Measurements from ENCODE around the gene HOXA10. TPM values are rescaled to one million over a fixed set of nuclear protein-coding genes. Genes with fewer than 3 reads are reported as not detected.

HOXA10 gene
- polyA plus RNA-seq, 2 donors, result 0.09 to 0.16 TPM

DNA sequence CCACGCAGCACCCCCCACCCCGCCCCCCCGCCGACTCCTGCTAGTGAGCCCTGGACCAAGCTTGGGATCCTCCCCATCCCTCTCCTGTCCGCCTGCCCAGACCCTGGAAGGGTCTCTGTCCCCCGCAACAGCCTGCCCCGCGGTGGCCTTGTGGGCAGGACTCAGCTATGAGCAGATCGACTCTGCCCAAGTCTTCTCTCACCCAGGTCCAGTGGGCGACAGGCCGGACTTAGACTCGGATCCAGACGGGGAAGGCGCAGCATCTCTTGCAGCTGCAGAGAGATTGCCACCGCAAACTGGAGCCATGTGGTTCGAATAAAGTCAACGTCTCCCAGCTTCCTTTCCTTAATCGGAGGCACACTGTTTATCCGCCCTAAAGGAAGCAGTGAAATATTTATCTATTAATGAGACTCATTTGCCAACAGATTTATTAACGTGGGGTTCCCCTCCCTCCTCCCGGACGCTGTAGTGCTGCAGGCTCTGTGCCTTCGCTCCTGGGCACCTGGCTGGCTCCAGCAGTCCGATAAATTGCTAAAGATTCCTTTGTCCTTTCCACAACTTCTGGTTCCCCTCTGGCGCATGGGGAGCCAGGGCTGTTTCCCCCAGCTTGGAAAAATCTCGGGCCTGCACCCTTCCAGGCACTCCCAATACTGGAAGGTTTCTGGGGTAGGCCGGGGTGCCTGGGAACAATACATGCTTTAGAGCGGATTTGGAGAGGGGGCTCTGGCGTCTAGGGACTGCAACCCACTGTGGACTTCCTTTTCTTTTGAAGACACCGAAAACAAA lies 17.0 kb downstream of the HOXA10 start:
- no peak overlapping the region for H3K4me3 ChIP-seq (ENCODE audit: low read depth in 1 of 2, low read length in 2 of 2)
- H3K27ac ChIP-seq (ENCODE audit: low read depth in 2 of 2, low read length in 1 of 2), result no peak overlapping the region
- H3K36me3 ChIP-seq (ENCODE audit: control insufficient read depth in 2 of 2, insufficient read depth in 2 of 2, low read length in 1 of 2), result no peaks in the 10 kb centered on the region
- 21 to 29% methylated on average over 29 to 30 of the region's 30 CpGs for WGBS, 2 donors
- H3K4me1 ChIP-seq (ENCODE audit: control insufficient read depth in 2 of 2, insufficient read depth in 2 of 2, low read length in 1 of 2), result peaks cover 8 to 9% of the 10 kb centered on the region in 2 donors
- peaks cover 0 to 5% of the 10 kb centered on the region in 2 donors for H3K9me3 ChIP-seq (ENCODE audit: control insufficient read depth in 2 of 2, insufficient read depth in 1 of 2, low read depth in 1 of 2, low read length in 1 of 2)
- peaks cover 4 to 45% of the 10 kb centered on the region in 2 donors for H3K27me3 ChIP-seq (ENCODE audit: control insufficient read depth in 1 of 2, insufficient read depth in 2 of 2, low read length in 2 of 2)

DNA sequence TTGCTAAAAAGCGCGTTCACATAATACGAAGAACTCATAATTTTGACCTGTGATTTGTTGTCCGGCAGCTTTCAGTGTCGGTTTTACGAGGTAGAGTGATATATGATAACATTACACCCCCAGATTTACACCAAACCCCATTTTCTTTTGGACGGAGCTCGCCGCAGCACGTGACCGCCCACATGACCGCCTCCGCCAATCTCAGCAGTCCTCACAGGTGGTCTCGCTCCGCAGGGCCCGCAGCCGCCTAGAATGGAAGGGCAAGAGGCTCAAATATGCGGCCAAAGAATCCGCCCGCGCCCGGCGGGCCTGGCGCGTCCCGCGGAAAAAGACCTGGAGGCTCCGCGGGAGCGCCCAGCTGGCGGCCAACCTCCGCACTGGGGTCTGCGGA lies 17.6 kb downstream of the HOXA10 start, which contains the start of gene HOXA7:
TSS of gene HOXA7 (minus strand) at position 168 of the 391 bp plus-strand sequence. CDS start at position 38, 130 bp downstream.
- WGBS, 2 donors, result 3 to 6% methylated on average over 32 to 33 of the region's 33 CpGs
- Histone ChIP-seq H3K27ac (ENCODE audit: low read depth in 2 of 2, low read length in 1 of 2) (peak within 1 kb of the TSS in 1 of 2 donors; percentile 14), H3K27me3 (ENCODE audit: control insufficient read depth in 1 of 2, insufficient read depth in 2 of 2, low read length in 2 of 2) (peaks cover 4 to 43% of the 10 kb centered on the region in 2 donors), H3K4me3 (ENCODE audit: low read depth in 1 of 2, low read length in 2 of 2) (peak within 1 kb of the TSS; percentile 49 to 53), H3K36me3 (ENCODE audit: control insufficient read depth in 2 of 2, insufficient read depth in 2 of 2, low read length in 1 of 2) (no peaks in the 10 kb centered on the region), H3K9me3 (ENCODE audit: control insufficient read depth in 2 of 2, insufficient read depth in 1 of 2, low read depth in 1 of 2, low read length in 1 of 2) (peaks cover 0 to 5% of the 10 kb centered on the region in 2 donors), H3K4me1 (ENCODE audit: control insufficient read depth in 2 of 2, insufficient read depth in 2 of 2, low read length in 1 of 2) (peaks cover 8 to 12% of the 10 kb centered on the region in 2 donors)

DNA sequence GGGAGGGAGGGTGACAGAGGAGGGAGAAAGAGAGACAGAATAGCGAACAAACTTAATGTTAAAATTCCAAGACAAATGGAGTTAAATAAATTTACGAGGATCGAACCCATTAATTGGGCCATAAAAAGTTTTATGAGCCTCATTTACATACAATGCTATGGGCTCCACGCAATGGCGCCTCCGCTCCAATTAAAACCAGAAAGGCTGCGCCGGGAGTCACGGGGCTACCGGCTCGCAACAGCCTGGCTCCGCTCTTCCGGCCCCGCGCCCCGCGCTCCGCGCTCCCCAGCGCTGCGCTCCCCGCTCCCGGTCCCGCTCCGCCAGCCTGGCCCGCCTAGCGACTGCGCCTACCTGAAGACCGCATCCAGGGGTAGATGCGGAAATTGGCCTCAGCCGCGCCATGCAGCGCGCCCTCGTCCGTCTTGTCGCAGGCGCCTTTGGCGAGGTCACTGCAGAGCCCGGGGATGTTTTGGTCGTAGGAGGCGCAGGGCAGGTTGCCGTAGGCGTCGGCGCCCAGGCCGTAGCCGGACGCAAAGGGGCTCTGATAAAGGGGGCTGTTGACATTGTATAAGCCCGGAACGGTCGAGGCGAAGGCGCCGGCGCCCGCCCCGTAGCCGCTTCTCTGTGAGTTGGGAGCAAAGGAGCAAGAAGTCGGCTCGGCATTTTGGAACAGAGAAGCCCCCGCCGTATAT lies 18.2 kb downstream of the HOXA10 start:
- peak overlapping the region; percentile 49 to 53 for H3K4me3 ChIP-seq (ENCODE audit: low read depth in 1 of 2, low read length in 2 of 2)
- peaks cover 0 to 5% of the 10 kb centered on the region in 2 donors for H3K9me3 ChIP-seq (ENCODE audit: control insufficient read depth in 2 of 2, insufficient read depth in 1 of 2, low read depth in 1 of 2, low read length in 1 of 2)
- WGBS, 2 donors, result 4 to 7% methylated on average over 58 to 63 of the region's 63 CpGs
- peaks cover 4 to 41% of the 10 kb centered on the region in 2 donors for H3K27me3 ChIP-seq (ENCODE audit: control insufficient read depth in 1 of 2, insufficient read depth in 2 of 2, low read length in 2 of 2)
- H3K27ac ChIP-seq (ENCODE audit: low read depth in 2 of 2, low read length in 1 of 2), result peak overlapping the region in 1 of 2 donors; percentile 14
- H3K36me3 ChIP-seq (ENCODE audit: control insufficient read depth in 2 of 2, insufficient read depth in 2 of 2, low read length in 1 of 2), result no peaks in the 10 kb centered on the region
- H3K4me1 ChIP-seq (ENCODE audit: control insufficient read depth in 2 of 2, insufficient read depth in 2 of 2, low read length in 1 of 2), result peaks cover 8 to 15% of the 10 kb centered on the region in 2 donors

DNA sequence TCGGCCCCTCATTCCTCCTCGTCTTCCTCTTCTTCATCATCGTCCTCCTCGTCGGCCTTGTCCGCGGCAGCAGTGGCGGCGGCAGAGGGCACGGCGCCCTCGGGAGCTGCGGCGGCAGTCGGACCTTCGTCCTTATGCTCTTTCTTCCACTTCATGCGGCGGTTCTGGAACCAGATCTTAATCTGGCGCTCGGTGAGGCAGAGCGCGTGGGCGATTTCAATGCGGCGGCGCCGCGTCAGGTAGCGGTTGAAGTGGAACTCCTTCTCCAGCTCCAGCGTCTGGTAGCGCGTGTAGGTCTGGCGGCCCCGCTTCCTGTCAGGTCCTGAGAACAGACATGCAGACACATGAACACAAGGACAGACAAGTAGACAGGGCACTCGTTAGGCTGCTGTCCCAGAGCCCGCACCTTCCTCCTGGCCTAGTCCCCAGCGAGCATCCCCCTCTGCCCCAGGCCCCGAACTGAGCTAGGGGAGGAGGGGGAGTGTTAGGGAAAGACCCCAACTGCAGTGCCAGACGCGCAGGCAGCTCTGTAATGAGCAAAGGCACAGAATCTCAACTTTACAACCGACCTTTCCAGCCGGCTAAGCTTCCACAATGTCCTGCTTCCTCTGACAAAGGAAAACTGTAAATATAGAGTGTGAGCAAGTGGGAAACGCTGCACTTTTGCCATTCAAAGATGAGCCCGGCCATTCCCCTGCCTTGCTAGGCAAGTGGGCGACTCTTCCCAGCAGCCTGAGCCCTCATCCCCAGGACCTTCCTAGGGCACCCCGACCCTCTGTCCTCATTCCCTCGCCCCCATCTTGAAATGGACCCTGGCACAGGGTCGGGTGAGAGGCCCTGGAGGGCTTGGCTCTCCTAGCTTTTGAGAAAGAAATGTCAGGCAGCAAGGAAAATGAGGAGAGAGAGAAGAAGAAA lies 19.0 kb downstream of the HOXA10 start:
- H3K27me3 ChIP-seq (ENCODE audit: control insufficient read depth in 1 of 2, insufficient read depth in 2 of 2, low read length in 2 of 2), result peaks cover 4 to 41% of the 10 kb centered on the region in 2 donors
- 8 to 15% methylated on average over 48 of the region's 48 CpGs for WGBS, 2 donors
- no peaks in the 10 kb centered on the region for H3K36me3 ChIP-seq (ENCODE audit: control insufficient read depth in 2 of 2, insufficient read depth in 2 of 2, low read length in 1 of 2)
- peak overlapping the region; percentile 18 to 49 for H3K4me3 ChIP-seq (ENCODE audit: low read depth in 1 of 2, low read length in 2 of 2)
- no peak overlapping the region for H3K27ac ChIP-seq (ENCODE audit: low read depth in 2 of 2, low read length in 1 of 2)
- peaks cover 4 to 18% of the 10 kb centered on the region in 2 donors for H3K4me1 ChIP-seq (ENCODE audit: control insufficient read depth in 2 of 2, insufficient read depth in 2 of 2, low read length in 1 of 2)
- H3K9me3 ChIP-seq (ENCODE audit: control insufficient read depth in 2 of 2, insufficient read depth in 1 of 2, low read depth in 1 of 2, low read length in 1 of 2), result peaks cover 0 to 5% of the 10 kb centered on the region in 2 donors

DNA sequence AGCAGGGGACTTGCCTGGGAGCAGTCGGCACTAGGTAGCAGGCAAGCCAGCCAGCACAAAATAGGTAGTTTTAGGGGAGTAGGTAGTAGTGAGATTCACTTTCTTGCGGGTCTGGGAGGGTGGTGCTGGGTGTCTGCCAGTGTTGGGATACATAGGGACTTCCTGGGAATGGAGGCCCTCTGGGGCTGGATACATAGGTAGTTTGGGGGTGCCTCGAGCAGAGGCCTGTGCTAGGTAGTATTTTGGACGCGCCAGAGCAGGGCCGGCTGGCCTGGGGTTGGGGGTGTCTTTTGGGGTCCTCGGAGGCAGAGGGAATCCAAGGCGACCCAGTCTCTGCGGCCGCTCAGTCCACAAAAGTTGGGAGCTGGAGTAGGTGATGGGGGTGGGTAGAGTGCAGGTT lies 19.8 kb downstream of the HOXA10 start:
- WGBS, 2 donors, result 40 to 64% methylated on average over 10 of the region's 10 CpGs
- no peak overlapping the region for H3K27ac ChIP-seq (ENCODE audit: low read depth in 2 of 2, low read length in 1 of 2)

DNA sequence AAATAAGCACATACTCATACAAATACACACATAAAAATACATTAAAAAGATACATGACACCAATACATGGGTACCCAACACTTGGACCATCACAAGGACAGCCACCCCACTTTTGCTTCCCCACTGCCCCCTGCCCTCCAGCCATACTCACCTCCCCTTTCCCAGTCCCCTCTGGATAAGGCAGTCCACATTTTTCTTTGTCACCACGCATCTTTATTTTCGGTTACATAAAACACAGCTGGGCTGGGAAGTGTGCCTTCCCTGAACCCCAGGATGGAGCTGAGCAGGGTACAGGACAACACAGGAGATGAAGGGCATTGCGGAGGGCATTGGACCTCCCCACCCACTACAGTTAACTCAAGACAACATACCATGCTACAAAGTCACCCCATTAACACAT lies 20.6 kb downstream of the HOXA10 start:
- Histone ChIP-seq H3K4me1 (ENCODE audit: control insufficient read depth in 2 of 2, insufficient read depth in 2 of 2, low read length in 1 of 2) (peaks cover 4 to 19% of the 10 kb centered on the region in 2 donors), H3K27me3 (ENCODE audit: control insufficient read depth in 1 of 2, insufficient read depth in 2 of 2, low read length in 2 of 2) (peaks cover 0 to 38% of the 10 kb centered on the region in 2 donors), H3K27ac (ENCODE audit: low read depth in 2 of 2, low read length in 1 of 2) (no peak overlapping the region), H3K9me3 (ENCODE audit: control insufficient read depth in 2 of 2, insufficient read depth in 1 of 2, low read depth in 1 of 2, low read length in 1 of 2) (peaks cover 0 to 1% of the 10 kb centered on the region in 2 donors), H3K4me3 (ENCODE audit: low read depth in 1 of 2, low read length in 2 of 2) (no peak overlapping the region), H3K36me3 (ENCODE audit: control insufficient read depth in 2 of 2, insufficient read depth in 2 of 2, low read length in 1 of 2) (no peaks in the 10 kb centered on the region)
- WGBS, 2 donors, result 72 to 73% methylated on average over 3 of the region's 3 CpGs

More for the DNA sequence above, 19.8 kb downstream of the HOXA10 start:
- peaks cover 4 to 41% of the 10 kb centered on the region in 2 donors for H3K27me3 ChIP-seq (ENCODE audit: control insufficient read depth in 1 of 2, insufficient read depth in 2 of 2, low read length in 2 of 2)
- H3K4me3 ChIP-seq (ENCODE audit: low read depth in 1 of 2, low read length in 2 of 2), result no peak overlapping the region
- H3K4me1 ChIP-seq (ENCODE audit: control insufficient read depth in 2 of 2, insufficient read depth in 2 of 2, low read length in 1 of 2), result peaks cover 4 to 18% of the 10 kb centered on the region in 2 donors
- no peaks in the 10 kb centered on the region for H3K36me3 ChIP-seq (ENCODE audit: control insufficient read depth in 2 of 2, insufficient read depth in 2 of 2, low read length in 1 of 2)
- H3K9me3 ChIP-seq (ENCODE audit: control insufficient read depth in 2 of 2, insufficient read depth in 1 of 2, low read depth in 1 of 2, low read length in 1 of 2), result peaks cover 0 to 3% of the 10 kb centered on the region in 2 donors

DNA sequence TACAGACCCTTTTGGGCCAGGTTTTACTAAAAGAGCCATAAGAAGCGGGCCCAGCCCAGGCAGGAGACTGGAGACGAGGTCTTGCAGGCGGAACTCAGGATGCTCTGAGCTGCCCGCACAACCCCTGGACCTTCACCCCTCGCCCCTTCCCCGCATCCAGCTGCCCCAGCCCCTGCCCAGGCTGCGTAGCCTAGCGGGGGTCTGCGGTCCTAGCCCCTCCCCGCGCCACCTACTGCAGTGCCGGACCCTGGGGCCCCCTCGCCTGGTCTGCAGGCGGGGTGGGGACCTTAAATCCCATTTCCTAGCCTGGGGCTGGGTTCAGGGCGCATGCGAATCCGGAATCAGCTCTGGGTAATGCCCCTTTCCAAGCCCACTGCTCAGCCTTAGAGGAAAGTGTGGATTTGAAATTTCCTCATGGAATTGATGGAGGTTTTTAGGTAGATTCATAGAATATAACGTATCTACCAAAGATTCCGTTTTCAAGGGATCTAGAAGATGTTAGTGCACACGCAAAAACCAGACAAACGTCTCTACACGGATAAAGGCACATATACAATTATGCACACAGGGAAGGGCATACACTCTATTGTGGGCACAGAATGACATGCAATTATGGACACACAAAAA lies 21.2 kb downstream of the HOXA10 start:
- H3K27me3 ChIP-seq (ENCODE audit: control insufficient read depth in 1 of 2, insufficient read depth in 2 of 2, low read length in 2 of 2), result peaks cover 0 to 37% of the 10 kb centered on the region in 2 donors
- no peak overlapping the region for H3K27ac ChIP-seq (ENCODE audit: low read depth in 2 of 2, low read length in 1 of 2)
- WGBS, 2 donors, result 33 to 46% methylated on average over 19 to 22 of the region's 22 CpGs
- H3K4me1 ChIP-seq (ENCODE audit: control insufficient read depth in 2 of 2, insufficient read depth in 2 of 2, low read length in 1 of 2), result peaks cover 4 to 24% of the 10 kb centered on the region in 2 donors
- H3K4me3 ChIP-seq (ENCODE audit: low read depth in 1 of 2, low read length in 2 of 2), result peak overlapping the region in 1 of 2 donors; percentile 32
- no peaks in the 10 kb centered on the region for H3K9me3 ChIP-seq (ENCODE audit: control insufficient read depth in 2 of 2, insufficient read depth in 1 of 2, low read depth in 1 of 2, low read length in 1 of 2)
- no peaks in the 10 kb centered on the region for H3K36me3 ChIP-seq (ENCODE audit: control insufficient read depth in 2 of 2, insufficient read depth in 2 of 2, low read length in 1 of 2)

DNA sequence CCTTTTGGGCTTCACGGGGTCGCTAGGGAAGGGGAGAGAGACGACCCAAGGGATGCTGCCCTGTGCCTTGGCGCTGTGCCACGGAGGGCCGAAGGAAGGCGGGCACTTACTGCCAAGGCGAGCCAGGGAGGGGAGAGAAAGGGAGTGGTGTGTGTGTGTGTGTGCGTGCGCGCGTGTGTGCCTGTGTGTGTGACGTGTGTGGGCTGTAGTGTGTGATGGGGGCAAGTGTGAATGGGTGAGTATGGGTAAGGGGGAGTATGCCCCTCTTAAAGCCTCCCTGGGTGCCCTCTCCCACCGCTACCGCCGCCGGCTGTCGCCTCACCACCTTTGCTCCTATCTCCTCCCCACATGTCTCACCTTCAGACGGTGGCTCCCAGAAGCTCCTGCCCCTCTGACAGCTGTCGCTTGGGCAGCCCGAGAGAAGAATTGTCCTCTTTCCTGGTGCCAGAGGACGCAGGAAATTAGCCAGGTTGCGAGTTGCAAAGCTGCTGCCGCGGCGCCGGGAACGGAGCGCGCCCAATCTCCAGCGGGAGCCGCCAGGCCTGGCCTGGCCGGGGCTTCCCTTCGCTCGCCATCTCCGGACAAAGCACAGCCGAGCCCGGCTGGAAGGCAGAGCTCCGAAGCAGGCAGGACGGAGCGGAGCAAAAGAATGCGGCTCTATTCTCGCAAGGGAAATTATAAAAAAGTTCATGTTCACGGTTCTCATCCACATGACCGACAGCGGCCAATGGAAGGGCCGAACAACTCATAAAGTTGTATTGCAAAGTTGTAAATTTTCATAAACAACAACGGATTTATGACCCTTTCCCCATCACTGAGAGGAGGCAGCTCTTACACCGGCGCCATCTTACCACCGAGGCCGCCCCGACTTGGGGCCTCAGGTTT lies 21.9 kb downstream of the HOXA10 start, which contains the start of gene HOXA3:
TSS of gene HOXA3 (minus strand) at position 653 of the 885 bp plus-strand sequence. CDS start 41,943 bp downstream, outside the sequence.
- Histone ChIP-seq H3K9me3 (ENCODE audit: control insufficient read depth in 2 of 2, insufficient read depth in 1 of 2, low read depth in 1 of 2, low read length in 1 of 2) (no peaks in the 10 kb centered on the region), H3K4me3 (ENCODE audit: low read depth in 1 of 2, low read length in 2 of 2) (peak within 1 kb of the TSS; percentile 32 to 38), H3K27me3 (ENCODE audit: control insufficient read depth in 1 of 2, insufficient read depth in 2 of 2, low read length in 2 of 2) (peaks cover 0 to 32% of the 10 kb centered on the region in 2 donors), H3K4me1 (ENCODE audit: control insufficient read depth in 2 of 2, insufficient read depth in 2 of 2, low read length in 1 of 2) (peaks cover 4 to 24% of the 10 kb centered on the region in 2 donors), H3K36me3 (ENCODE audit: control insufficient read depth in 2 of 2, insufficient read depth in 2 of 2, low read length in 1 of 2) (no peaks in the 10 kb centered on the region), H3K27ac (ENCODE audit: low read depth in 2 of 2, low read length in 1 of 2) (peak within 1 kb of the TSS in 1 of 2 donors; percentile 29)
- 9 to 14% methylated on average over 48 to 53 of the region's 53 CpGs for WGBS, 2 donors
